HepG2 (cell line): ENCODE measurements around the gene AGR2. TPM values are rescaled to one million over a fixed set of nuclear protein-coding genes. Genes with fewer than 3 reads are reported as not detected.

ENCODE experiments used
- ATAC-seq: fragments of 200-7000 bp; cut with Tn5 transposase; 3 replicates; pipeline ENCODE4 v1.9.1; 2020; ENCODE audit warnings: mild to moderate bottlenecking, moderate library complexity
- BruUV-seq: library from RNA; stranded (reverse); fragments of 400-500 nt; replicated peaks from 2 replicates; lab custom pipeline; 2021; lab: Mats Ljungman, UMichigan
- CTCF ChIA-PET: fragments of 300-600 bp; formaldehyde crosslinking; extraction: SDS; loops from one replicate; lab custom pipeline; 2021; ENCODE audit warnings: low total read pairs, inconsistent platforms, low intra/inter-chr PET ratio; lab: Yijun Ruan, JAX
- POLR2A ChIA-PET: fragments of 350-600 bp; sonication (Branson Sonifier 250); formaldehyde crosslinking; loops from one replicate; lab custom pipeline; 2020; ENCODE audit warnings: antibody characterized with exemption, inconsistent platforms; lab: Yijun Ruan, JAX
- DNase-seq: peaks from one replicate; pipeline ENCODE4 v3.0.0-alpha.2; 2015; ENCODE audit warnings: low spot score
- FAIRE-seq: peaks from 3 replicates; lab custom pipeline; 2011; peaks lifted over from hg19 to GRCh38; lab: Jason Lieb, UNC
- H2AFZ ChIP-seq: one replicate; pipeline ENCODE4 v1.6.1; 2011; ENCODE audit warnings: low read length, inconsistent platforms
- H3K27ac ChIP-seq: fragments of 300-600 bp; 3 replicates; pipeline ENCODE4 v1.8.0; 2011; ENCODE audit warnings: mixed run types, mild to moderate bottlenecking, mixed read lengths, low read length, inconsistent platforms; ENCODE audit not compliant: insufficient read depth; ENCODE audit errors: extremely low read length
- H3K27me3 ChIP-seq, 2 experiments: fragments of 200-600 bp in 1 of 2; 2 replicates in 1 of 2; 3 replicates in 1 of 2; pipeline versions ENCODE4 v1.6.0 to v1.8.0; 2011; ENCODE audit warnings: low read length in 2 of 2, mild to moderate bottlenecking in 2 of 2, moderate library complexity in 2 of 2, inconsistent platforms in 1 of 2; ENCODE audit not compliant: insufficient read depth in 2 of 2, control insufficient read depth in 1 of 2
- H3K36me3 ChIP-seq, 2 experiments: fragments of 200-600 bp in 1 of 2; replicated peaks in 1 of 2; 2 replicates in 1 of 2; 3 replicates in 1 of 2; pipeline versions ENCODE4 v1.5.1 to v1.8.0; 2011; ENCODE audit warnings: low read length in 2 of 2, inconsistent platforms in 1 of 2; ENCODE audit not compliant: insufficient read depth in 2 of 2, control insufficient read depth in 1 of 2
- H3K4me1 ChIP-seq: 2 replicates; pipeline ENCODE4 v1.5.1; 2012; ENCODE audit warnings: low read length, inconsistent platforms; ENCODE audit not compliant: insufficient read depth
- H3K4me2 ChIP-seq: 2 replicates; pipeline ENCODE4 v1.6.0; 2011; ENCODE audit warnings: low read depth, low read length, inconsistent platforms
- H3K4me3 ChIP-seq, 3 experiments: fragments of 200-600 bp in 1 of 3; sonication (generic), shearing (Covaris generic) in 1 of 3; replicated peaks in 1 of 3; 2 replicates each; pipeline ENCODE4 v1.5.1; 2011 to 2016; ENCODE audit warnings: low read length in 3 of 3, inconsistent platforms in 2 of 3, low read depth in 2 of 3, mild to moderate bottlenecking in 2 of 3, control low read depth in 1 of 3, mixed read lengths in 1 of 3; ENCODE audit not compliant: insufficient read depth in 1 of 3
- H3K79me2 ChIP-seq: one replicate; pipeline ENCODE4 v1.6.1; 2011; ENCODE audit warnings: low read length, inconsistent platforms; ENCODE audit not compliant: insufficient read depth
- H3K9ac ChIP-seq: 2 replicates; pipeline ENCODE4 v1.6.0; 2011; ENCODE audit warnings: mild to moderate bottlenecking, low read depth, low read length, inconsistent platforms; ENCODE audit not compliant: insufficient read depth
- H3K9me3 ChIP-seq: 2 replicates; pipeline ENCODE4 v1.5.1; 2012; ENCODE audit warnings: mild to moderate bottlenecking, low read length
- H4K20me1 ChIP-seq: 2 replicates; pipeline ENCODE4 v1.6.0; 2011; ENCODE audit warnings: inconsistent platforms, mild to moderate bottlenecking, low read length, moderate library complexity; ENCODE audit not compliant: insufficient read depth
- HOXA5 ChIP-seq: sonication (generic); formaldehyde crosslinking; IDR thresholded peaks from 2 replicates; pipeline ENCODE4 v1.4.0; 2020; ENCODE audit warnings: missing genetic modification reagents
- KMT2B ChIP-seq: IDR thresholded peaks from 2 replicates; pipeline ENCODE4 v1.6.1; 2016; ENCODE audit warnings: missing genetic modification reagents, missing compliant biosample characterization
- RBM39 ChIP-seq: fragments of 200-400 bp; formaldehyde crosslinking; IDR thresholded peaks from one replicate; pipeline ENCODE4 v1.6.1; 2018; ENCODE audit warnings: antibody characterized with exemption, mild to moderate bottlenecking, low read depth, low read length; ENCODE audit not compliant: poor library complexity, severe bottlenecking
- TGIF2 ChIP-seq: IDR thresholded peaks from 2 replicates; pipeline ENCODE4 v1.6.1; 2016; ENCODE audit warnings: control low read depth, missing compliant biosample characterization
- TRIM24 ChIP-seq: sonication (generic); formaldehyde crosslinking; IDR thresholded peaks from 2 replicates; pipeline ENCODE4 v1.8.0; 2022; ENCODE audit warnings: mild to moderate bottlenecking, missing genetic modification reagents
- ZNF354B ChIP-seq: sonication (generic); formaldehyde crosslinking; IDR thresholded peaks from 2 replicates; pipeline ENCODE4 v1.8.0; 2022; ENCODE audit warnings: mild to moderate bottlenecking, missing genetic modification reagents
- ZNF7 ChIP-seq: IDR thresholded peaks from 2 replicates; pipeline ENCODE4 v1.6.1; 2016; ENCODE audit warnings: missing biosample characterization, missing genetic modification reagents
- ZNF839 ChIP-seq: sonication (generic); formaldehyde crosslinking; IDR thresholded peaks from 2 replicates; pipeline ENCODE4 v1.4.0; 2020; ENCODE audit warnings: missing genetic modification reagents, mild to moderate bottlenecking, borderline replicate concordance
- WGBS: methylation state at CpG from one replicate; pipeline ENCODE4 v1.1.6; 2017; ENCODE audit warnings: low lambda C conversion rate; 5-methylcytosine and 5-hydroxymethylcytosine counted together
- in situ Hi-C: cut with HindIII; loops from 2 replicates; pipeline ENCODE4 v1.10.0; 2017; ENCODE audit warnings: low pct_unique_long_range_greater_than_20kb; ENCODE audit not compliant: extremely low pct_ligation_motif_present
- intact Hi-C: fragments of 100-400 bp; cut with micrococcal nuclease; formaldehyde crosslinking; loops from one replicate; pipeline ENCODE4 v1.10.0; 2022; ENCODE audit not compliant: unreplicated experiment
- polyA plus RNA-seq, 8 experiments: library from polyadenylated mRNA; depleted of rRNA in 3 of 8; stranded (reverse) in 7 of 8; unstranded in 1 of 8; fragments of >200 nt; fragmentation: Illumina TruSeq in 4 of 8; extraction: Trizol in 4 of 8; gene quantifications; 2 replicates each; pipeline versions ENCODE4 v1.2.1 to v1.2.3, GENCODE V29; 2011 to 2016; ENCODE audit warnings: low read depth in 4 of 8, missing spikeins in 1 of 8, mixed read lengths in 1 of 8; ENCODE audit not compliant: insufficient read depth in 1 of 8
- total RNA-seq, 5 experiments: library from RNA; depleted of rRNA; stranded (reverse); fragments of >200 nt; fragmentation: Illumina TruSeq; extraction: Trizol; gene quantifications; 2 replicates each; pipeline ENCODE4 v1.2.3, GENCODE V29; 2016; ENCODE audit warnings: low read depth in 1 of 5
- TF ChIP-seq, protein P1 (sequence below): IDR thresholded peaks from 2 replicates; pipeline ENCODE4 v1.6.1; 2016; ENCODE audit warnings: low read depth, borderline replicate concordance
- TF ChIP-seq, protein P2 (sequence below): sonication (generic); formaldehyde crosslinking; IDR thresholded peaks from 2 replicates; pipeline ENCODE4 v1.5.1; 2020; ENCODE audit warnings: missing genetic modification reagents, mild to moderate bottlenecking, borderline replicate concordance
- TF ChIP-seq, protein P3 (sequence below): sonication (generic); formaldehyde crosslinking; IDR thresholded peaks from 2 replicates; pipeline ENCODE4 v1.4.0; 2020; ENCODE audit warnings: missing genetic modification reagents, borderline replicate concordance

AGR2 gene
- total and polyA plus RNA-seq, 2 of the 13 experiments (the other 11 are each of a cell fraction or from before 2014, with no cell fraction given) = 1.7 to 2.9 TPM

DNA sequence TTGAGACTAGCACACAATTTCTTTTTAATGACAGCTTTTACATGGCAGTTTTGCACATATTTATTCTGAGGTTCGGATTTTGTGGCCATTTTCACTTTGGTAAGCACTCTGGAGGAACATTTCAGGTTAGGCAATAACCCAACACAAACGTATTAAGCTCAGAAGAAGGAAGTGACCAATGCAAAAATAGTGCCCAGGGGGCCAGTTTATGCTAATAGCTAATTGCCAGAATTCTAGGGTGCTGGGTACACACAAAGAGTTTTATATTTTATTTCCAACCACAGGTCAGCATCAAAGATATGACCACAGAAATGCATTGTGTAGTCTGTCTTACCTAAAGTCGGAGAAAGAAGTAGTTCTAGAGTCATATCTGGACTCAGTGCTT, 8.4 kb upstream of the AGR2 start:
- no peak overlapping the region for H2AFZ ChIP-seq
- ChIA-PET POLR2A (no interaction called here), CTCF (no interaction called here)
- H3K9me3 ChIP-seq = no peaks in the 10 kb centered on the region
- H3K4me3 ChIP-seq = no peak overlapping the region
- H3K79me2 ChIP-seq = no peaks in the 10 kb centered on the region
- no peak overlapping the region for H3K4me2 ChIP-seq
- no peaks in the 10 kb centered on the region for H3K4me1 ChIP-seq
- no TSS peak for BruUV-seq
- H4K20me1 ChIP-seq = no peaks in the 10 kb centered on the region
- intact Hi-C loops (no loop called here), in situ Hi-C loops (no loop called here)
- no peak for FAIRE-seq
- no peak for DNase-seq
- TF ChIP-seq ZNF7 (CRISPR knock-in tag) (no peak), TRIM24 (CRISPR knock-in tag) (no peak), ZNF354B (no peak), ZNF839 (CRISPR knock-in tag) (no peak), RBM39 (no peak), TGIF2 (CRISPR knock-in tag) (no peak)
- TF ChIP-seq, protein P1, sequence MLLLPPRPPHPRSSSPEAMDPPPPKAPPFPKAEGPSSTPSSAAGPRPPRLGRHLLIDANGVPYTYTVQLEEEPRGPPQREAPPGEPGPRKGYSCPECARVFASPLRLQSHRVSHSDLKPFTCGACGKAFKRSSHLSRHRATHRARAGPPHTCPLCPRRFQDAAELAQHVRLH (CRISPR knock-in tag) = no peak
- H3K36me3 ChIP-seq = no peaks in the 10 kb centered on the region
- no peak overlapping the region for H3K9ac ChIP-seq
- H3K27ac ChIP-seq = no peak overlapping the region
- no peak for ATAC-seq
- WGBS = 0% methylated on average over 3 of the region's 3 CpGs
- peaks cover 0 to 6% of the 10 kb centered on the region in 2 experiments; a peak in 2 of 5 replicates for H3K27me3 ChIP-seq

DNA sequence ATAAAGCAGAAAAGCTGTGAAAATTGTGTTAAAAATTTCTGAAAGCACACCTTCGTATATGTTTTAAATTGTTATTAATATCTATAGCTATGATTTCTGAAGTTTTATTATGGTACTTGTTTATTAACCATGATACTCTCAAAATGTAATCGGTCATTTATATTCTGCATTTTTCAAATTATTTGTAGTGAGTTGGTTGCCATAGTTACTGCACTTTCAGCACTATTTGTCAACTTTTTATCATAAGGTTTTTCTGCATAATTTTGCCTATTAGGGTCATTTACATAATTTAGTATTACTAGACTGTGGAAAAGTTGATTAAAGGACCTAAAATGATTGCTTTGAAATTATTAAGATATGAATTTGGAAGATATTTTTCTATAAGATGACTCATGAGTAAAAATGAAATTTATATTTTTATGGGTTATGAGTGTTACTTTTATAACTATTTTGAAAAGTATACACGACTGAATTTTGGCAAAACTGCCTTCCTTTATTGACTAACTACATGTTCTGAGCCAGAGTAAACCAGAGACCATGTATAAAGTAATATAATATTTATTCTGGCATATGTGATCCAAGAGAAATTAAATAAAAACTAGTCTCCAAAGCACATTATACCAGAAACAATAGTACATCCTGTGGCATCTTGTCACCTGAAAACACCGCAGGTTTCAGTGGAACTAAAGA, 7.9 kb upstream of the AGR2 start:
- DNase-seq = no peak
- no peak for ATAC-seq
- no peaks in the 10 kb centered on the region for H3K79me2 ChIP-seq
- 32% methylated on average over 4 of the region's 4 CpGs for WGBS
- H3K36me3 ChIP-seq = no peaks in the 10 kb centered on the region
- CTCF ChIA-PET = no interaction called here
- in situ Hi-C loops (no loop called here), intact Hi-C loops (no loop called here)
- no peak overlapping the region for H2AFZ ChIP-seq
- no TSS peak for BruUV-seq
- H3K4me3 ChIP-seq = no peak overlapping the region
- POLR2A ChIA-PET = no interaction called here
- H3K9ac ChIP-seq = no peak overlapping the region
- H3K9me3 ChIP-seq = no peaks in the 10 kb centered on the region
- no peak overlapping the region for H3K4me2 ChIP-seq
- H3K27ac ChIP-seq = no peak overlapping the region
- FAIRE-seq = no peak
- H3K27me3 ChIP-seq = peaks cover 0 to 6% of the 10 kb centered on the region in 2 experiments; a peak in 2 of 5 replicates
- no peaks in the 10 kb centered on the region for H4K20me1 ChIP-seq
- H3K4me1 ChIP-seq = no peaks in the 10 kb centered on the region
- TF ChIP-seq HOXA5 (no peak), KMT2B (CRISPR knock-in tag) (no peak)
- TF ChIP-seq, protein P2, sequence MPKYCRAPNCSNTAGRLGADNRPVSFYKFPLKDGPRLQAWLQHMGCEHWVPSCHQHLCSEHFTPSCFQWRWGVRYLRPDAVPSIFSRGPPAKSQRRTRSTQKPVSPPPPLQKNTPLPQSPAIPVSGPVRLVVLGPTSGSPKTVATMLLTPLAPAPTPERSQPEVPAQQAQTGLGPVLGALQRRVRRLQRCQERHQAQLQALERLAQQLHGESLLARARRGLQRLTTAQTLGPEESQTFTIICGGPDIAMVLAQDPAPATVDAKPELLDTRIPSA = no peak
- TF ChIP-seq, protein P3, sequence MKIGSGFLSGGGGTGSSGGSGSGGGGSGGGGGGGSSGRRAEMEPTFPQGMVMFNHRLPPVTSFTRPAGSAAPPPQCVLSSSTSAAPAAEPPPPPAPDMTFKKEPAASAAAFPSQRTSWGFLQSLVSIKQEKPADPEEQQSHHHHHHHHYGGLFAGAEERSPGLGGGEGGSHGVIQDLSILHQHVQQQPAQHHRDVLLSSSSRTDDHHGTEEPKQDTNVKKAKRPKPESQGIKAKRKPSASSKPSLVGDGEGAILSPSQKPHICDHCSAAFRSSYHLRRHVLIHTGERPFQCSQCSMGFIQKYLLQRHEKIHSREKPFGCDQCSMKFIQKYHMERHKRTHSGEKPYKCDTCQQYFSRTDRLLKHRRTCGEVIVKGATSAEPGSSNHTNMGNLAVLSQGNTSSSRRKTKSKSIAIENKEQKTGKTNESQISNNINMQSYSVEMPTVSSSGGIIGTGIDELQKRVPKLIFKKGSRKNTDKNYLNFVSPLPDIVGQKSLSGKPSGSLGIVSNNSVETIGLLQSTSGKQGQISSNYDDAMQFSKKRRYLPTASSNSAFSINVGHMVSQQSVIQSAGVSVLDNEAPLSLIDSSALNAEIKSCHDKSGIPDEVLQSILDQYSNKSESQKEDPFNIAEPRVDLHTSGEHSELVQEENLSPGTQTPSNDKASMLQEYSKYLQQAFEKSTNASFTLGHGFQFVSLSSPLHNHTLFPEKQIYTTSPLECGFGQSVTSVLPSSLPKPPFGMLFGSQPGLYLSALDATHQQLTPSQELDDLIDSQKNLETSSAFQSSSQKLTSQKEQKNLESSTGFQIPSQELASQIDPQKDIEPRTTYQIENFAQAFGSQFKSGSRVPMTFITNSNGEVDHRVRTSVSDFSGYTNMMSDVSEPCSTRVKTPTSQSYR (CRISPR knock-in tag) = no peak
